GM19372 (cell line): ENCODE measurements around the gene DLX6.
A peak's percentile ranks its signal among the peaks of the same experiment; 100 is the strongest.

Experiments
- ATAC-seq: cut with Tn5 transposase; IDR thresholded peaks from one replicate; pipeline ENCODE4 v1.9.1; 2021; ENCODE audit warnings: mild to moderate bottlenecking, low read depth, moderate library complexity; ENCODE audit not compliant: unreplicated experiment

The DLX6 gene

DNA sequence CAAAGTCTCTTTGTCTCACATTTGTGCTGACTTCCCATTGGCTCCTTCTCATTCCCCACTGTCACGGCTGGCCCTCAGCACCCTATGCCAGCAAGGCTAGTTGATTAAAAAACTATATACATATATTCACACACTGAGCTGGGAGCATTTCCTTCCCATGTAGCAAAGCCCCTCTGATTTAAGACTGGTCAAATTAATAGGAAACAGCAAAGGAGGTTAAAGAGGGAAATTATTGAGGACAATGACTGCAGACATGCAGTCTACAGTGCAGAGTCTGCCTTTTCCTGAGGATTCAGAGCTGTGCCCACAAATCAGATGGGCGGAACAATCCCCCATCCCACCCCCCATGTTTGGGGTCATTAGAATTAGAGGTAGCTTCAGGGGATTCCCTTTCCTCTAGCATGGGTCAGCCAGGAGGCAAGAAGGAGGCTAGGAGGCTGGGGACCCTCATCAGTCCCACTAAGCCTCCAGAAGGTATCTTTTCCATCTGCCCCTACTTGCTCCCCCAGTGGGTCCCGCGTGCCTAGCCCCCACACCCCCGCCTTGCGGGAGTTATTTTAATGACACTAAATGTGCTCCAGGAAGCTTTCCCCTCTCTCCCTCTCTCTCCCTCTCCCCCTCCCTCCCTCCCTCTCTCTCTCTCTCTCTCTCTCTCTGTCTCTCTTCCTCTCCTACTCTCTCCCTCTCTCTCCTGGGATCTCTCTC is 9.8 kb upstream of the DLX6 start:
- ATAC-seq: no peak

DNA sequence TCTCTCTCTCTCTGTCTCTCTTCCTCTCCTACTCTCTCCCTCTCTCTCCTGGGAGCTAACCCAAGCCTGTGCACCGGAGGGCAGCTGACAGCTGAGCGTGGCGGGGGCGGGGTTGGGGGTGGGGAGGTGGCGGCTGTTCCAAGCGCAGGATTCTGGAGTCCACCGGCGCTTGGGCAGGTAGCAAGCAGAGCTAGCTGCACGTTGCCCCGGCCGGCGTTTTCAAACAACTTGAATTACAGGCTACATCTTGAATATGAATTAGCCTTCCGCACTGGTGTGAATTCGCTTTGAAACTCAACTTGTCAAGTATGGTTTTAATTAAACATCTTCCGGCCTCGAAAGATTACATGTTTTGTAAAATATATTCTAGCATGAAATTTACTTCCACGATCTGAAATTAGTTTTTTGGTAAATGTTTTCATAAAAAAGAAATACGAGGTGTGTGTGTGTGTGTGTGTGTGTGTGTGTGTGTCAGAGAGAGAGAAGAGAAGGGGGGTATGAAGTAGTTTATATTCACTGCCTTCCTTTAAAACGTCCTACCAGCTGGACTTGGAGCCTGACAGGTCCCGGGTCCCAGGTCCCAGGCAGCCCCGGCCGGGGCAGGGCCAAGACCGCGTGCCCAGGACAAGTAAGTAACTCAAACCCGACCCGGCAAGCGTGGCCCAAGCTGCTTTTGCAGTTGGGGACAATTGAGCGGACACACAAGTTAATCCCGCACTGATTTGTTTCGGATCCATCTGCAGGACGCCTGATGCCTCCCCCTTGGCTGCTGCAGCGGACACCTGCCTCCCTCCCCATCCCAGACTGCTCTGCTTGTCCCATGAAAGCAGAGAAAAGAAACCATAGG is 9.0 kb upstream of the DLX6 start:
- no peak for ATAC-seq

GRCh38 chr7:96996958-96997511 is 8.3 kb upstream of the DLX6 start:
- no peak for ATAC-seq

GRCh38 chr7:96997512-96998032 is 7.8 kb upstream of the DLX6 start:
- ATAC-seq: no peak

GRCh38 chr7:96998333-96998732 is 7.0 kb upstream of the DLX6 start:
- ATAC-seq: no peak

- no peak for ATAC-seq
Observed at GRCh38 chr7:96998744-96999143, 6.6 kb upstream of the DLX6 start.

DNA sequence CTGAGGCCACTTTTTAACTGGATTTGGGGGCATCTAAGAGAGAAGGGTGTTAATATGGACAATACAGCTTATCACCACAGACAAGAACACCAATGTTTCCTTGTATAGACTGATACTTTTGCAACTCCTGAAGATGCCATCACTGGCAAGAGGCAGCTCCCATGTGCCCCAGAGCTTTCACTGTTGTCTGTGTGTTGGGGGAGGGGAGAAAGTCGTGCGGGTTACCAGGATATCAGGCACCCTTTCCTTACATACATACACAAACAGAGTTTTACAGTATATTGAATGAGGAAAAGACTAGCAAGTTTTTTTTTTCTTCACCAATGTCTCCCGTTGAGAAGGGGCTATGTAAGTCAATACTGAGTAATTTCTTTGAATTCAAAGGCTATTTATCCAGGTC is 4.1 kb upstream of the DLX6 start:
- ATAC-seq: no peak

GRCh38 chr7:97001656-97002554 is 3.4 kb upstream of the DLX6 start:
- ATAC-seq: no peak

DNA sequence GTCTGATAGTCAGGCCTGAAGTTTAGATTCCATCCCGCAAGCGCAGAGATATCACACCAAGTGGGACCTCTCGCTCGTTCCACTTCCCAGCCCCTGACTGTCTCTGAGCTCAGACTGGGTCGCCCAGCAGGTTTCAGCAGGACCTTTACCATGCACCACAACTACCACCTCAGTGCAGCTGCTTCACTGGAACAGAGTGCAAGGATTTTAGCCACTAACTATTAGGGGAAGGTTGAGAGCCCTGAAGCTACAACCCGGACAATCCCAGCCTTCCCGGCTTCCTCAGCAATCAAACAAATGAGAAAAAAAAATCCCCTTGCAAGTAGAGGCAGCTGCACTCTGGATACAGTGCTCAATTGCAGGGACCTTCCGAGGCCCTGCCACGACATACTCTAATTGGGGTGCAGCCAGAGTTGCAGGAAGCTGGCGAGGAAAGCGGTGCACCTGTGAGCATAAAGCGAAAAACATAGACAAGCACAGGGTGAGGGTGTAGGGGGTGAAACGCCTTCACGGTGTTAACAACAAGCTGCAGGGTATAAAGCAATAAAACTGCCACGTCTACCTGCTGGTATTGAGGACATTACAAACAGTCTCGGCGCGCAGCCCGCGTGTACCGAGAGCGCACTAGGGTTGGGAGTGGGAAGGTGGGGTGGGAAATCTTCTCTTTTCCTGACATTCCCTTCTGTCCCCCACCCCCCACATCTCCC is 2.6 kb upstream of the DLX6 start:
- no peak for ATAC-seq

GRCh38 chr7:97003262-97004246 is 1.8 kb upstream of the DLX6 start:
- no peak for ATAC-seq

- no peak for ATAC-seq
Observed at GRCh38 chr7:97004247-97005182, 838 bp upstream of the DLX6 start.

DNA sequence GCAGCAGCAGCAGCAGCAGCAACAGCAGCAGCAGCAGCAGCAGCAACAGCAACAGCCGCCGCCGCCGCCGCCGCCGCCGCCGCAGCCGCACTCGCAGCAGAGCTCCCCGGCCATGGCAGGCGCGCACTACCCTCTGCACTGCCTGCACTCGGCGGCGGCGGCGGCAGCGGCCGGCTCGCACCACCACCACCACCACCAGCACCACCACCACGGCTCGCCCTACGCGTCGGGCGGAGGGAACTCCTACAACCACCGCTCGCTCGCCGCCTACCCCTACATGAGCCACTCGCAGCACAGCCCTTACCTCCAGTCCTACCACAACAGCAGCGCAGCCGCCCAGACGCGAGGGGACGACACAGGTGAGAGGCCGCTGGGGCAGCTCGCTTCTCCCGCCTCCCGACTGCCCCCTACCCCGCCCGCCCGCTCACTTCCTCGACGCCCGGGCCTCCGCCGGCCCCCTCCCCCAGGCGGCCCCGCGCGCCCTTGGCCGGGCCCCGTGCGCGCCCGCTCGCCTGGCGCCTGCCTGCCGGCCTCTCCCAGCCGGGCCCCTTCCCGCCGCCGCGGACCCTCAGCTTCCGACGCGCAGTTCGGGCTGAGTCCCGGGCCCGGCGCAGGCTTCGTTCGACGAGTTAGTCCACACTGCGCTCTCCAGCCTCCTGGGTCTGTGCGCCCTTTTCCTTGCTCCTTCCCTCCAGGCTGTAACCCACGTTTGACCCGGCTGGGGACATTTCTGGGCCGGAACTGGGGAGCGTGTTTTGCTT is 882 bp downstream of the DLX6 start:
- ATAC-seq: peak; percentile 57

GRCh38 chr7:97006816-97007582 is 1.6 kb downstream of the DLX6 start:
- ATAC-seq: peak; percentile 10

- ATAC-seq: no peak
Observed at GRCh38 chr7:97007583-97007861, 2.2 kb downstream of the DLX6 start.

DNA sequence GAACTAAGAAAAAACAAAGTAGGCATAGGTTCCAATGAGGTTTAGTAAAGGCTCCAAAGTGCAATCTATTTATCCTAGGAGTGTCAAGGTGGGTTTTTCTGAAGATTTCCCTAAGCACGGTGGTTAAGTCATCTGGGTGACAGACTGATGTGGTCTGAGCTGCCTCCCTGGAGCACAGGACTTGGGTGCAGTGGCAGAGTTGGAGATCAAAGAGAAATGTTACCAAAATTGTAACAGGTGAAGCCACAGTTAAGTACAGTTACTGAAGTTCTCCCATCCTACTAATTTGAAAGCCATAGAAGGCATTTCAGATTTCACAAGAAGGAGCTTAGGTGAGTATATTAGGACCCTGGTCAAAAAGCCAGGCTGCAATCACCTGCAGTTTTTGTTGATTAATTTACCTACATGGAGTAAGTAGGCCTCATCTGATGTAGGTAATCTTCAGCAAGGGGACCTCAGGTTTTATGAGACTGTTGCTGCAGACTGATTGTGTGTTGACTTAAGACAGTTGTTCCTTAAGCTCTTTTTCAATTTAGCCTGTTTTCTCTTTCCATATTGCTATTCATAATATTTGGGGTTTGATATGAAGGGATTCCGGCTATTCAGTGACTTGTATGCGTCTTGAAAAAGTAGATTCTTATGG is 3.0 kb downstream of the DLX6 start:
- ATAC-seq: no peak
